NCI-H2227 treated with DMSO at 0.1 percent for 48 hours (cell line): Measurements from ENCODE around the gene ACTRT2.

ENCODE experiments used
- DNase-seq: peaks from one replicate; lab custom pipeline; 2025; lab: John Stamatoyannopoulos, UW

Gene ACTRT2

DNA sequence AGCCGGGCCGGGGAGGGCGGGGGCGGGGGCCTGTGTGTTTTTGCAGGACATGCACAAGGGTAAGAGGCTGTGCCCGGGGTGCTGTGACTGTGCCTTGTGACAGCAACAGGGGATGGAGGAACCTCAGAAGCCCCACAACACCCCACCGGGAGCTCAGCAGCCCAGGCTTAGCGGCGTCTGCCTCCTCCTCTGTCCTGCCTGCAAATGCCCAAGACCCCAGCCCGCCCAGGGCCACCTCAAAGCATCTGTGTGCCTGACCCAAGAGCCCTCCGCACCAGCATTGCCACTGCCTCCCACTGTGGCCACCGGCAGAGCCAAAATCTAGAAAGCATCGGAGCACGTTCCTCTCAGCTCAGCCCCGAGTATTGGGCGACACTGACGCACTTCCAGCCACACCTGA lies 2.7 kb upstream of the ACTRT2 start:
- DNase-seq, result no peak

DNA sequence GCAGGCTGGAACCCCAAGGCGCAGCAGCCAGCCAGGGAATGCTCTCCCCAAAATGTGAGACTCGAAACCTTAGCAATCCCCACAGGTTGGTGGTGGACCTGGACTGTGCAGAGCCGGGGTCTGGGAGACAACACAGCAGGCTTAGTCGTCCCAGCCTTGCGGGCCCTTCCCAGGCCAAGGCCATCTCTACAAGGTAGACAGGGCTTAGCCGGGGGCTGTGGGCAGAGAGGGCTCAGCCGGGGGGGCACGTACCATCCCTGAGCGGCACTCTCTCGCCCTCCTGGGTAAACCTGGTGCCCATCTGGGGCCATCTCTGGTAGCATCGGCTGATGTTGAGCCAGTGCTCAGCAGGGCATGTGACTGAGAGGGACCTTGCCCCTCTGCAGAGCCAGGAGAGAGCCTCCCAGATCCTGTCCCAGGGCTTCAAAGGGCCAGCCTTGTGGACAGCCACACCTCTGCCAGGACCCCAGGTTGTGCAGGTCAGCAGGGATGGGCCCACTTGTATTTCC lies 2.2 kb upstream of the ACTRT2 start:
- DNase-seq, result no peak

DNA sequence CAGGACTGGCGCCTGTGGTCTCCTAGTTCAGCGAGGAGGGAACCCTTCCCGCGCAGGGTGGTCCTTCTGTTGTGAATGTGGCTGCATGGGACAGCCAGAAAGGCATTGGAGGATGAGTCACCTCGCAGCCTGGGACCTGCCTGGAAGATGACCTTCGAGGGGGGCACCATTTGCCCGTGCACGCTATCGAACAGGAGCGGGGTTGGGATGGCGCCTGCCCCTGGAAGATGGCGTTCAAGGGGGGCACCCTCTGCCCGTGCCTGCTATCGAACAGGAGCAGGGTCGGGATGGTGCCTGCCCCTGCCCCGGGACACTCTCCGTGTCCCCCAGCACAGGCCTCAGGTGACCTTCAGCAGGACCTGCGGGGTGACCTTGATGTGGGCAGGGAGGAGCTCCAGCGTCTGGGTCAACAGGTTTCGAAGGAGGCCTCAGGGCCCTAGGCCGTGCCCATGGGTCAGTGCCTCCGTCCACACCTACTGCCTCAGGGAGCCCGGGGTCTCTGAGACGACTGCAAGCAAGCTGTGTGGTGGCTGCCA lies 1.7 kb upstream of the ACTRT2 start:
- no peak for DNase-seq

DNA sequence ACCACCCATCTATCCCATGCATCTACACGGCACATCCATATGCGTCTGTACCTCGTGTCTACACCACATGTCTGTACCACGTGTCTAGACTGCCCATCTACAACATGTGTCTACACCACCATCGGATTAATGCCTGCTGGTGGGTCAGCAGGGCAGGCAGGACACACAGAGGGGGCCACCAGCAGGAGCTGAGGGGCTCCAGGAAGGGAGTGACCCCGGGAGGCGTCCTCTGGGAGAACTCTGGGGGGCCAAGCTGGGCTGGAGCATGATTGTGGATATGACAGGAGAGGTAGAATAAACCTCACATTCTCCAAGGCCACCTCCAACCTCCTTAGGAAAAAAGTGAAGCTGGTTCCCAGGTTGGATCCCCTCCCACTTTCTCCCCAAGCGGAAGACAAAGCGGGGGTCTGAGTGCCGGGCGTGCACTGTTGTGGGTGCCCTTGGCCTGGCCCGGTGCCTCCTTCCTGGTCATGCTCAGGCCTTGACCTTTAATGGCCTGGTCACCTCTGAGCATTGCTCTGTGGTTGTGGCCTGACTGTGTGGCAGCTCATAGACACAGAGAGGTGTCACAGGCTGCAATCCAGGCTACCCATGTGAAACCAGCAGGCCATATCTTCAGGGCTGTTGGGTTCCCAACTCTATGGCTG lies 881 bp upstream of the ACTRT2 start:
- no peak for DNase-seq

DNA sequence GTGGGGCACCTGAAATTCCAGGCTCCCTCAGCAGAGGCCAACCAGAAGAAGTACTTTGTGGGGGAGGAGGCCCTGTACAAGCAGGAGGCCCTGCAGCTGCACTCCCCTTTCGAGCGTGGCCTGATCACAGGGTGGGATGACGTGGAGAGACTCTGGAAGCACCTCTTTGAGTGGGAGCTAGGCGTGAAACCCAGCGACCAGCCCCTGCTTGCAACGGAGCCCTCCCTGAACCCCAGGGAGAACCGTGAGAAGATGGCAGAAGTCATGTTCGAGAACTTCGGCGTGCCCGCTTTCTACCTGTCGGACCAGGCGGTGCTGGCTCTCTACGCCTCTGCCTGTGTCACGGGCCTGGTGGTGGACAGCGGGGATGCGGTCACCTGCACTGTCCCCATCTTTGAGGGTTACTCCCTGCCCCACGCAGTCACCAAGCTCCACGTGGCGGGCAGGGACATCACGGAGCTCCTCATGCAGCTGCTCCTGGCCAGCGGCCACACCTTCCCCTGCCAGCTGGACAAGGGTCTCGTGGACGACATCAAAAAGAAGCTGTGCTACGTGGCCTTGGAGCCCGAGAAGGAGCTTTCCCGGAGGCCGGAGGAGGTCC lies 634 bp downstream of the ACTRT2 start:
- DNase-seq, result no peak

DNA sequence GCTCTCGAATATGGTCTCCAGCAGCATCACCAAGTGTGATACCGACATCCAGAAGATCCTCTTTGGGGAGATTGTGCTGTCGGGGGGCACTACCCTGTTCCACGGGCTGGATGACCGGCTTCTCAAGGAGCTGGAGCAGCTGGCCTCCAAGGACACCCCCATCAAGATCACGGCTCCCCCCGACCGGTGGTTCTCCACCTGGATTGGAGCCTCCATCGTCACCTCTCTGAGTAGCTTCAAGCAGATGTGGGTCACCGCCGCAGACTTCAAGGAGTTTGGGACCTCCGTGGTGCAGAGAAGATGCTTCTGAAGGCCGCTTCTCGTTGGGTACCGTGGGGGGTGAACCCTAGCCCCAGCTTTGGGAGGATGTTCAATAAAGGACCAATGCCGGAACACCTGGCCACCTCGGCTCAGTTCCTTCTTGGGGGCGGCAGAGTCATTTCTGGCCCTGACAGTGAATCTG lies 1.3 kb downstream of the ACTRT2 start:
- no peak for DNase-seq

DNA sequence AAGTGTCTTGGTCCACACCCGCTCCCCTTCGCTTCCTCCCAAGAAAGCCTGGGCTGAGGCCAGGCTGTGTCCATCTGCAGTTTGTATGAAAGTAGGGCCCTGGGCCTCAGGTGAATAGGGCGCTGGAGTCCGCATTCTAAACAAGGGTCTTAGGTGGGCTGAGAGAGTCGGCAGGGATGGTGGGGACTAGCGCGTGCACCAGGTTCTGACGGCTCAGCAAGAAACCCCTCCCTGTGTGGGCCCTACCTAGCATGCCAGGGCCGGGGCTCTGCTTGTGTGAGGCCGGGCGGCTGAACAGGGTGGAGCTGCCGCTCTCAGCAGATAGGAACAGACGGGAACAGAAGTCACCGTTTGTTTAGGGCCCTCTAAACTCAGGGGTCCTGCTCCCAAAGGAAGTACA lies 1.7 kb downstream of the ACTRT2 start:
- no peak for DNase-seq

DNA sequence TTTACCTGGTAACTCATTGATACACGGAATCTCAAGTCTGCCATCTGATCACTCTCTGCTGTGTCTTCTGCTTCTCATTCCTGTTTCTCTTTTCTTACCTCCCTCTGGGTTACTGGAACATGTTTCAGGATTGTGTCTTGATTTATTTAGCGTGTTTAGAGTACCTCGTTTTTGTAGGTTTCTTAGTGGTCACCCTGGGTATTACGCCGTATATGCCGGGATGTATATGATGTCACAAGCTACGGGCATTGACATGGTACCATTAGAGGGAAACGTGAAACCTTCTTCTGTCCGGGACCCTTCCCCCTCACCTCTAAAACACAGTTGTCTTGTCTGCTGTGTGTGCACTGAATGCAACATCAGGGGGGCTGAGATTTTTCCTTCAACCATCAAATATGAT lies 2.8 kb downstream of the ACTRT2 start:
- DNase-seq, result no peak

DNA sequence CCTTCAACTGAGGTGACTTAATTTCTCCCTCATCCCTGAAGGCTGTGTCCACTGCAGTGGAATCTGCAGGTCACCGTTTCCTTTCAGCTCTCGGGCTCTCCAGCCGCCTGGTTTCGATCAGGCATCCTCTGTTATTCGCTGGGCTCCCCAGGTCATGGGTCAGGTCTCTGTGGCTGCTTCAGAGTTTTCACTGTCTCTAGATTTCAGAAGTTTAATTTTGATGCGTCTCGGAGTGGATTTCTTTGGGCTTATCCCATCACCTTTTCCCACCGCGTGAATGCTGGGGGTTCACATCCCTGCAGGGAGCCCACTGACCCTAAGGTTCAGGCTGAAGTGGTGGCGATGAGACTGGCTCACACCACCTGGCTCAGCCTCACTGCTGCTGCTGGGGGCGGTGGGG lies 3.3 kb downstream of the ACTRT2 start:
- DNase-seq, result no peak

DNA sequence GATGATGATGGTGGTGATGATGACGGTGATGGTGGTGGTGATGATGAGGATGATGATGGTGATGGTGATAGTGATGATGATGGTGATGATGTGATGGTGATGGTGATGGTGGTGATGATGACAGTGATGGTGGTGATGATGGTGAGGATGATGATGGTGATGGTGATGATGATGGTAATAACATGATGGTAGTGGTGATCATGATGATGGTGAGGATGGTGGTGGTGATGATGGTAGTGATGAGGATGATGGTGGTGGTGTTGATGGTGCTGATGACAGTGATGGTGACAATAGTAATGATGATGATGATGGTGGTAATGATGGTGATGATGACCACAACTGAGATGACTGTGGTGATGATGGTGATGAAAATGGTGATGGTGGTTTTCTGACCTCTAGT lies 4.9 kb downstream of the ACTRT2 start:
- DNase-seq, result no peak

DNA sequence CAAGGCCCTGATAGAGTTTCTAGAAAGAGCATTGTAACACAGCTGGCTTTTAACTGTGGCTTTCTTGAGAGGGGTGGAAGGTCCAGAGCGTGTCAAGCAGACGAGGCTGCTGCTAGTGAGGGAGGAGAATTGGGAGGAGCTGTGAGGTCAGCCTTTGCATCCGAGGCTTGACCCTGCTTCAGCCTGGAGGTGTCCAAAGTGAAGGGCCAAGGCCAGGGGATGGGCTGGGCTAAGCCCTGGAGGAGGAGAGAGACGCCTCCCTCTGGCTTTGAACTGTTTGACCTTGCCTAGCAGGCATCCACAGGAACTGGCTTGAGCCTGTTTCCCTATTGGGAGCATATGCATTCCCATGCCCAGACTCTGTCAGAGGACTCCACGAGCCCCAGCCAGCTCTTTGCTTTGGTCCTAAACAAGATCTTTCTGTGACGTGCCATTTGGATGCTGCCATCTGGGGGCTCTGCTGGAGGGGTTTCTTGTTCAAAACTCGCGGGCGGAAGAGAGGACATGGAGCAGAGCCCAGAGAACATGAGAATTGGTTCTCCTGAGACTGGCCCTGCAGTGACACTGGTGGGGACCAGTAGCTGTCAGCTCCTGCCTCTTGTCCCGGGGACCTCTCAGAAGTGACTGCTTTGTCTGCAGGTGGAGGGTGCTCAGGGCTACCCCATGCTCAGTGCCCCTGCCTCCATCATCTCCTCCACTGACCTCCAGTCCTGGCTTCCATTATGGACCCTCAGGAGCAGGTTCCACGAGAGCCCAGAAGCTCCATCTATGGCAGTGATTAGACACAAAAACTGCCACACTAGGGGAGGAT lies 5.5 kb downstream of the ACTRT2 start:
- no peak for DNase-seq

DNA sequence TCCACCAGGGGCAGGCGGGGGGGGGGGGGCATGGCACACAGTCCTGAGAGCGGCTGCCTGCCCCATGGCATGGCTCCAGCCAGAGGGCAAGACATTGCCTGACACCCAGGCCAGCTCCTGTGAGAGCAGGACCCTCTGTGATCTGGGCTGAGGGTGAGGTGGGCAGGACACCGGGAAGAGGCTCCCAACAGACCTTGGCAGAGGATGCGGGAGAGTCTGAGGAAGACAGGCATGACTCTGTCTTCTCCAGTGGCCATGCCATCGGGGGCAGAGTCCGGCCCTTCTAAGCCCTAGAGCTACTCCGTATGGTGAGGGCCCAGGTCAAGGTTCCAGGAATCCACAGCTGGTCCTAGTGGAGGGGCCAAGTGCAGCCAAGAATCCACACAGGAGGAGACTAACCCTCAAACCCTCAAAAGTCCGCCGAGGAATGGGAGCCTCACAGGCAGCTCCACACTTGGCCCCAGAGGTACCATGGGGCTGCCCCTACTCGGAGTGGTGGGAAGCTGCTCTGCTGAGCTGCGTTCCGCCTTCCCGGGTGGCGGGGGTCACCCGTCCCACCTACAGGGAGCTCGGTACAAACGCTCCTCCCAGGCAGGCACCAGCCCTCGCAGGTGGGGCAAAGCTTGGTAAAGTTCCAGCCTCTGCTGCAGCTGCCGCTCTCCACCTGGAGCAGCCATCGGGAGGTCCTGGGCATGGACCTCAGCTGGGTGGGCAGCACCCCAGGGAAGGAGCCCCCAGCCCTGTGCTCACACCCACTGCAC lies 6.5 kb downstream of the ACTRT2 start:
- no peak for DNase-seq

DNA sequence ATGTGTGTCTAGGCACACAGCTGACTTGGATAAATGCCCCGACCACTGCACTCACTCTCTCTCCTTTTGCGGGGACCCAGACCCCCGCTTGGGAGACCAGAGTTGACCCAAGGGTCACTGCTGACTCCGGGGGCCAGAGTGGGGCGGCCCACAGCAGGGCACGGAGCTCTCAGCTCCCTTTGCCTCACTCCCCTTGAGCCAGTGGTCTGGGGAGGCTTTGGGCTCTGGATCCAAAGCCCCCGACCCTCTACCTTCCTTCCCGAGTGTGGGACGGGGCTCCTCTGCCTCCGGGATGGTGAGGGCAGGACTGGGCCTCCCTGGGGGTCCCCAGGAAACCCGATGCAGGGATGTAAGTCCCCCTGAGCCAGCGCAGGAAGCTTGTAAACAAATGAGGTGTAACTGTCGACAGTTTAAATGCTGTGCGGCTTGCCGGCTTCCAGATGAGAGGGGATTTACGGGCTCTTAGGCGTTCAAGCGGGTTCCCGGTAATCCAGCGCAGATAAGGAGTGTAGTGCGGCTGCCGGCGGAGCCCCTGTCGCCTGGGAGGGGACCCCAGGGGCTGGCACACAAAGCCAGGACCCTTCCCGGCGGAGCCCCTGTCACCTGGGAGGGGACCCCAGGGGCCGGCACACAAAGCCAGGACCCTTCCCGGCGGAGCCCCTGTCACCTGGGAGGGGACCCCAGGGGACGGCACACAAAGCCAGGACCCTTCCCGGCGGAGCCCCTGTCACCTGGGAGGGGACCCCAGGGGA lies 7.4 kb downstream of the ACTRT2 start:
- no peak for DNase-seq

DNA sequence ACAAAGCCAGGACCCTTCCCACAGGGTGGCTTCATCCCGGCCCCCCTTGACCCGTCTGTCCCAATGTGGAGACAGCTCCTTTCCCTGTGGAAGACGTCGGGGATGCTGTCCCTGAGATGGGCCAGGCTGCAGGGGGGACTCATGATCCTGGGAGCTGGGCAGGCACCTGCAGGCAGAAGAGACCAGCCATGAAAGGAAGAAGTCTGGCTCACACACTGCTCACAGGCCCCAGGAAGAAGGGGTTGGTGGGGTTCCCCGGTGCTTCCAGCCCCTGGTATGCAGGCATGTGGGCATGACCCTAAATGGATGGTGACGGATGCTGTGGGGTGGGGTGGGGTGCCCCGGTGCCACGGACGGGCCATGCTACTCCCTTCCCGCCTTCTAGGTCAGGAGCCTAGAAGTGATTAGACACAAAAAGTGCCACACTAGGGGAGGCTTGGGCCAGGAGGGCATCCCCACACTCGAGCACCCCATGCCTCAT lies 8.3 kb downstream of the ACTRT2 start:
- DNase-seq, result no peak

DNA sequence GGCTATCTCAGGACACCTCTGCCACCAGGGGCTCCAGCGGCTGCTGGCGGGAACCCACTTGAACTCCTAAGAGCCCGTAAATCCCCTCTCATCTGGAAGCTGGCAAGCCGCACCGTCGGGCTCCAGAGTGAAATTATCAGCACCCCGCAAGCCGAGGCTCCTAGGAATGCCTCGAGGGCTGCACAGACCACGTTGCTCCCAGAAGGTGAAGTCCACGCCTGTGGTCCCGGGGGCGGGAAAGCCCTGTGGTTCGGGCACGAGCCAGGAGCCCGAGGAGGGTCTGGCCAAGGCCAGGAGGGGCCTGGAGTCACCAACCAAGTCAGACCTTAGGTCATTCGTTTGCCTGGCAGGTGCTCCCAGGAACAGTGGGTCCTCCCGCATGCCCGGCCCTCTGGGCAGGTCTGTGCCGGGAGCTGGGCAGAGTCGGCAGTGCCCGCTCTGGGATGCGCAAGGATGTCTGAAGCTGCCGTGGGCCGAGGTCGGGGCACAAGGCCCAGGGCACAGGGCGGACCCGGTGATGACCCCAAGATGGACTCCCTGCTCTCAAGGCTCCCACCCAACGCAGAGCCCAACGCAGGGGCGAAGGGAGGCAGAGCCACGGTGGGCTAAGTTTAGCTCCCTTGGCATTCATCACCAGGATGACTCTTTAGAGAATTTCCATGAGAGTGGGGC lies 8.9 kb downstream of the ACTRT2 start:
- no peak for DNase-seq

DNA sequence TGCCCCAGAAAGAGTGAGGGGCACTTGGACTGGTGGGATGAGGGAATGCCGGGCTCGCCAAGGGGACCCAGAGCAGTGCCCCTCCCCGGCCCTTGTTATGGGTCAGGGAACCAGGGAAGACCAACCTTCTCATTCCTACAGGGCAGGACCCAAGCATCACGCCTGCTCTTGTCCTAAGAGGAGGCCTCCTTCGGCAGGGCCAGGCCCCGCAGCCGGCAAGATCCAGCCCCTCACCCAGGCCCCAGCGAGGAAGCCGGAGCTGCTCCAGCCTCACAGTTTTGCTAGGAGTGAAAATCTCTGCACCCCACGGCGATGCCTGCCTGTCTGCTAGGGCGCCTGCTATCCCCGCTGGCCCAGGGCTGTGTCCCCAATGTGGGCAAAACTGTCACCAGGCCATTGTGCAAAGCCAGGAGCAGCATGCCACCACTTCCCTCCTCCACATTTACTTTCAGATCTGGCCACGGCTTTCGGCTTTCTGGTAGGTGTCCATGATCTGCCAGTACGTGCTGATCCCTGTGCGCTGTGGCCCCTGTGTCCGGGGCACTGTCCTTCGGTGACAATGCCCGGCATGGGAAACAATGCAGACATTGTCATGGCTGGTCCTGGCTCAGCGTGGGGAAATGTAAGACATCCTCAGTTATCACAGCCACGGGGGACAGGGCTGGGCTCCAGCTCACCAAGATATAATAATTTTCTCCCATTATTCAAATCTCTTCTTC lies 9.6 kb downstream of the ACTRT2 start:
- no peak for DNase-seq

DNA sequence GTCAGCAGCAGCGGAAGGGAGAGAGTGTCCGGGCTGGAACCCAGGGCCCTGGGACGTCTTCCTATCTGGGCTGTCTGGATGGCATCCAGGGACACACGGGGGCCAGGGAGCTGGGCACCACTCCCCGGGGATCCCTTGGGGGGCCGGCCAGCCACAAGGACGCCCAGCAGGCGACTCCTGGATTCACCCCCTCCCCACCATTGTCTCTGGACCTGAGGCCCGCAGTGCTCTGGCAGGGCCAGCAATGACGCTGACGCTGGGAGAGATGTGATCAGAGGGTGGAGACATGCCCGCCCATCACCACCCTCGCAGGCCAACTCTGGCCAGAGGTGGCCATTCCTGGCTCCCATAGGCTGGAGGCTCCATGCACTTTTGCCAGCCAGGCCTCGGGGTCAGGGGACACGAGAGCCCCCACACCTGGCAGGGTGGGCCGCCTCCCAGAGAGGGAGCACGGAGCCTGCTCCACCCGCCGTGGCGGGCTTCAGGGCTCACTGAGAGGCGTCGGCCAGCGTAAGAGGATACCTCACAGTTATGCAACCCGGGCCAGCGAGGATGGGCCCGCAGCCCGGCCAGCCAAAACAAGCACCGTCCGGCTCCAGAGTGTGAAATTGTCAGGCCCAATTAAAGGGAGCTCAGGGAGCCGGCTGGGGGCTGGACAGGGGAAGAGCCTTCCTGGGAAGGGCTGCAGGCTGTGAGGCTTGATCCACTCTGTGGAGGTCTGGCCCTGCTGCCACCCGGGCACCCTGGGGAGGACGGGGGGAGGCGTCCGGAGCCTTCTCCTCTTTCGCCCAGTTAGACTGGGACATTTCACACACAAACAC lies 10.3 kb downstream of the ACTRT2 start:
- DNase-seq, result no peak

DNA sequence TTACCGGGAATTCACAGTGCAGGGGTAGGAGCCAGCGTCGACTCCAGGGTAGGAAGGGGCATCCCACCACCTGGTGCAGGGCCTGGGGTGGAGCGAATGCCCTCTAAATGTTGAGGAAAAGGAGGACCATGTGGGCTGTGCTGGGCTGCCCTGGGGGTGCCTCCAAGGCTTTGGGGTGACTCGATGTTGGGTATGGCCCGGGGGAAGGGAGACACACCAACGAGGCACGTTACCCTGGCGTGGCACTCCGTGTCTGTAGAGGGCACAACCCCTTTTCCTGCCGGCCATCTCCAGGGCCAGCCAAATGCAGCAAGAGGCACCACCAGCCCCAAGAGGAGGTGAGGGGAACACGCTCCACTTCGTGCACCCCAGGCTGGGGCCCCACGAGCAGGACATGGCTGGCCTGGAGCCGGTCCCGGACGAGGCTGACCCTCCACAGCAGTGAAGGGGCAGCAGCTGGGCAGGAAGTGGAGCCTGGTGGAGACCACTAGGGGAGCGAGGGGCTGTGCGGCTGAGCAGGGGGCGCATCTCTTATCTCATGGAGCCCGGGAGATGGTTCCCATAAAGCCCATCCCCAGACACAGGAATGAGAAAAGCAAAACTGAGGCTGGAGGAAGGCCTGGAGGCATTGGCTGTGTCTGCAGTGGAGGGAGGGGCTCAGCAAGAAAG lies 11.2 kb downstream of the ACTRT2 start:
- no peak for DNase-seq
